HG02870 (cell line): ENCODE data around the gene ZNF350.
"Not testable (repeated sequence)": the region's sequence is repeated elsewhere in the genome, so short reads cannot be mapped to it uniquely, and the experiment has no call there.

Source experiments
- ATAC-seq: cut with Tn5 transposase; IDR thresholded peaks from one replicate; pipeline ENCODE4 v1.9.1; 2021; ENCODE audit warnings: mild to moderate bottlenecking, moderate library complexity; ENCODE audit not compliant: unreplicated experiment

ZNF350 gene

GRCh38 chr19:51986309-51987291 lies at the start of gene ZNF350:
ZNF350 (minus strand) TSS chr19:51986840; CDS start chr19:51974360, 12,480 bp downstream.
- peak; percentile 79 for ATAC-seq

GRCh38 chr19:52034051-52034728 lies 47.5 kb upstream of the ZNF350 start:
- ATAC-seq = no peak

- ATAC-seq = peak; percentile 13
These were observed 42.1 kb upstream of the ZNF350 start for GRCh38 chr19:52028780-52029123.

DNA sequence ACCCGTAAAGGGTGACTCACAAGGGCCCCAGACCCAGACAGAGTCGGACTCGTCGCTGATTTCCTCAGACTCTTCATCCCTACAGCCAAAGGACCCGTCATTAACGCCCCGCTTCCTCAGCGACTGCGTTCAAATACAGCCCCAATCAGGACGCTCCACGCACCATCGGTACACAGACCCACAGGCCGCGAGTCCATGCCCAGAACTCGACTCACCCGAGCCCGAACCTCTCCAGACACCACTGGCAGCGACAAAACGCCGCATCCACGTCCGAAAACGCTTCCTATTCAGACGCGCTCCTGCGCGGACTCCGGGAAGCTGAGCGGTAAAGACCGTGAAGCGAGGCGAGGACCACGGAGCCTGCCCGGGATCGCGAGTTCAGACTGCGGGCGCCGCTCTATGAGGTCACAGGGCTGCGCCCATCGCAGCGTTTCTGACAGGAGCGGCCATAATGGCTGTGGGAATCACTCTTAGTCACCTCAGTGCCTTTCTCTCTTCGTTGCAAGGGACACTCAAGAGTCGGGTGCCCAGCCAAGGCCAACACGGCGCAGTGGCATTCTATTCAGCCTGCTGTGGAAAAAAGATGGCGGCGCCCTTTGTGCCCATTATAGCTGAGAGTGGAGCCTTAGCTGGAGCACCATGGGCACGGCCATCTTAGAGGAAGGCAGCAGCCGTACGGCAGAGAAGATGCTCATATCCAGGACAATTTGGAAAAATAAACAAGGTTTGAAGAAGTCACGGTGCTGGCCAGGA lies 41.6 kb upstream of the ZNF350 start, which contains the start of gene ZNF614:
Gene ZNF614 (minus strand): TSS at position 353 of the 753 bp plus-strand sequence. CDS start 2,634 bp downstream, outside the sequence.
- ATAC-seq = peak; percentile 83

- ATAC-seq = not testable (repeated sequence)
These were observed 39.8 kb upstream of the ZNF350 start for GRCh38 chr19:52026255-52026990.

- ATAC-seq = not testable (repeated sequence)
These were observed 37.8 kb upstream of the ZNF350 start for GRCh38 chr19:52024478-52024877.

GRCh38 chr19:52022193-52022592 lies 35.6 kb upstream of the ZNF350 start:
- ATAC-seq = no peak

- ATAC-seq = no peak
These were observed 33.9 kb upstream of the ZNF350 start for GRCh38 chr19:52020506-52020905.

- no peak for ATAC-seq
These were observed 24.0 kb upstream of the ZNF350 start for GRCh38 chr19:52010674-52011073.

- peak; percentile 74 for ATAC-seq
These were observed 21.3 kb upstream of the ZNF350 start, which contains the start of gene ZNF615 for GRCh38 chr19:52007806-52008557. ZNF615 (minus strand) TSS chr19:52008211; CDS start chr19:52003711, 4,500 bp downstream.

- ATAC-seq = no peak
These were observed 20.8 kb upstream of the ZNF350 start for GRCh38 chr19:52007451-52007805.

- no peak for ATAC-seq
These were observed 7.5 kb upstream of the ZNF350 start for GRCh38 chr19:51994048-51994644.

DNA sequence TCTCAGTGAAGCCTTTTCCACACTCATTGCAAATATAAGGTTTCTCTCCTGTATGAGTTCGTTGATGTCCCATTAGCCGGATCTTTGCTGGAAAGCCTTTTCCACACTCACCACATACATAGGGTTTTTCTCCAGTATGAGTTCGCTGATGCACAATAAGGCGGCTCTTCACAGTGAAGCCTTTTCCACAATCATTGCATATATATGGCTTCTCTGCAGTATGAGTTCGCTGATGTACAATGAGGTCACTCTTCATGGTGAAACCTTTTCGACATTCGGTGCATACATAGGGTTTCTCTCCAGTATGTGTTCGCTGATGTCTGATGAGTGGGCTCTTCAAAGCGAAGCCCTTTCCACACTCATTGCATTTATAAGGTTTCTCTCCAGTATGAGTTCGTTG lies 6.8 kb upstream of the ZNF350 start:
- no peak for ATAC-seq

DNA sequence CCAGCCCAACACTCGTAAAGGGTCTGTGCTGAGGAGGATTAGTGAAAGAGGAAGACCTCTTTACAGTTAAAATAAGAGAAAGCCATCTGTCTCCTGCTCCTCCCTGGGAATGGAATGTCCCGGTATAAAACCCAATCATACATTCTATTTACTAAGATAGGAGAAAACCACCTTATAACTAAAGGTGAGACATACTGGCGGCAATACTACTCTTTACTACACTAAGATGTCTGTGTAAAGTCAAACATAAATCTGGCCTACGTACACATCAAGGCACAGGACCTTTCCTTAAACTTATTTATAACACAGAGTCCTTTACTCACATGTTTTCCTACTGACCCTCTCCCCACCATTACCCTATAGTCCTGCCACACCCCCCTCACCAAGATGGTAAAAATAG lies 3.3 kb downstream of the ZNF350 start:
- no peak for ATAC-seq

- ATAC-seq = not testable (repeated sequence)
These were observed 5.7 kb downstream of the ZNF350 start for GRCh38 chr19:51980926-51981325.

DNA sequence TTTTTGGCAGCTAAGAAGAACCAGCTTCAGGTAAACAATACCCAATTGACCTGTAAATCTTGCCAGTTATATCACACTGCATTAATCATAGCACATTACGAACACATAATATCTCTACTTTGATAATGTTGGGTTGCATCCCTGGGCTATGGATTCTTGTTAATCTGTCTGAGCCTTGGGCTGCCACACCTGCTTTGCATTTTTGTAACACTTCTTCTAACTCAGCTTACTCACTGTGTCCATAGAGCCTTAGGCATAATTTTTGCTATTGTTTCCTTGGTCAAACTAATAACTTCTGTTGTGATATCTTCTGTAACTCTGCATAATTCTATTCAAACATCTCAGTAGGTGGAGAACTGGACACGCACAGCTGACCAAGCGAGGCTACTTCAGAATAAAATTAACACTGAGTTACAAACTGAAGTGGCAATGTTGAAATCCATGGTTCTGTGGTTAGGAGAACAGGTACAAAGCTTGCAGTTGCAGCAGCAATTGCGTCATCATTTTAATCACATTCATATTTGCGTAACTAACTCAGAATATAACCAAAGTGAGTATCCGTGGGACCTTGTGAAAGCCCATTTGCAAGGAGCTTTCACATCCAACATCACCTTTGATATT lies 6.4 kb downstream of the ZNF350 start:
- no peak for ATAC-seq

GRCh38 chr19:51978882-51979281 lies 7.8 kb downstream of the ZNF350 start:
- ATAC-seq = no peak

GRCh38 chr19:51977346-51977745 lies 9.3 kb downstream of the ZNF350 start:
- no peak for ATAC-seq

DNA sequence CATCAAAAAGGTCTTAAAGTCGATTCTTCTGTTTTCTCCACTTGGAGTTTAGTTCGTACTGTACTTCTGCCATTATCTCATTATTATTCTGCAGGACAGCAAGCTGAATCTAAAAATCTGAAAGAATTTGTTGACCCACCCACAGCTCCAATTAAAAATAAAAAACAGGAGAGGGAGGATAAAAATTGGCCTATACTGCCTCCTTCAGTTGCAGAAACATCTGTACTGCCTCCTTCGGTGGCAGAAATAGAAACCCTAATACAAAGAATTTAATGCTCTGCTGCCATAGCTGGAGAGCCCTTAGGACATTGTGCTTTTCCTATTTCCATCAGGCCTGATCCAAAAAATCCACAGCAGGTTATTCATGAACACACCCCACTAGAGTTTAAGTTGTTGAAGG lies 9.8 kb downstream of the ZNF350 start:
- no peak for ATAC-seq
